HEK293 (cell line): ENCODE measurements around the gene ZCCHC24.

Experiments used
- CTCF ChIA-PET: fragments of 350-600 bp; formaldehyde crosslinking; extraction: SDS; loops from one replicate; lab custom pipeline; 2021; ENCODE audit warnings: antibody characterized with exemption; lab: Yijun Ruan, JAX
- POLR2A ChIA-PET: fragments of 300-600 bp; formaldehyde crosslinking; extraction: SDS; loops from one replicate; lab custom pipeline; 2020; ENCODE audit warnings: antibody characterized with exemption, inconsistent platforms; lab: Yijun Ruan, JAX
- H3K27ac ChIP-seq: fragments of 200-500 bp; sonication (Bioruptor generic); 2 replicates; pipeline ENCODE4 v1.5.1; 2014; ENCODE audit warnings: low read depth, low read length, control low read depth, inconsistent platforms; ENCODE audit errors: extremely low read depth
- H3K36me3 ChIP-seq, 2 experiments: fragments of 200-500 bp in 1 of 2; sonication (Bioruptor generic) in 1 of 2; 1 replicate in 1 of 2; 2 replicates in 1 of 2; pipeline ENCODE4 v1.5.1; 2014 to 2017; ENCODE audit warnings: inconsistent platforms in 2 of 2, low read length in 2 of 2; ENCODE audit not compliant: control insufficient read depth in 2 of 2, insufficient read depth in 1 of 2
- H3K4me1 ChIP-seq: fragments of 200-500 bp; sonication (Bioruptor generic); 2 replicates; pipeline ENCODE4 v1.5.1; 2014; ENCODE audit warnings: mild to moderate bottlenecking, low read length, inconsistent platforms; ENCODE audit not compliant: control insufficient read depth, insufficient read depth
- H3K4me3 ChIP-seq: 2 replicates; pipeline ENCODE4 v1.5.1; 2011; ENCODE audit warnings: low read depth, mild to moderate bottlenecking, control low read depth, low read length, moderate library complexity
- H3K9me3 ChIP-seq: fragments of 200-500 bp; sonication (Bioruptor generic); 2 replicates; pipeline ENCODE4 v1.5.1; 2014; ENCODE audit warnings: low read depth, low read length, inconsistent platforms; ENCODE audit not compliant: control insufficient read depth, insufficient read depth
- GLIS1 ChIP-seq: fragments of 450-650 bp; formaldehyde crosslinking; IDR thresholded peaks from 2 replicates; pipeline ENCODE4 v1.5.1; 2016; ENCODE audit warnings: missing biosample characterization, missing genetic modification characterization
- SP3 ChIP-seq: fragments of 450-650 bp; formaldehyde crosslinking; IDR thresholded peaks from 2 replicates; pipeline ENCODE4 v1.5.1; 2016; ENCODE audit warnings: missing biosample characterization, missing genetic modification characterization
- WT1 ChIP-seq: fragments of 450-650 bp; formaldehyde crosslinking; IDR thresholded peaks from 2 replicates; pipeline ENCODE4 v1.5.1; 2016; ENCODE audit warnings: missing biosample characterization, missing genetic modification characterization
- ZBTB1 ChIP-seq: fragments of 450-650 bp; formaldehyde crosslinking; IDR thresholded peaks from 2 replicates; pipeline ENCODE4 v1.5.1; 2016; ENCODE audit warnings: missing biosample characterization, missing genetic modification characterization
- ZBTB48 ChIP-seq: fragments of 450-650 bp; formaldehyde crosslinking; IDR thresholded peaks from 2 replicates; pipeline ENCODE4 v1.5.1; 2016; ENCODE audit warnings: missing biosample characterization, missing genetic modification characterization
- ZBTB6 ChIP-seq: fragments of 450-650 bp; formaldehyde crosslinking; IDR thresholded peaks from 2 replicates; pipeline ENCODE4 v1.5.1; 2017; ENCODE audit warnings: missing biosample characterization, missing genetic modification characterization
- ZNF10 ChIP-seq: fragments of 450-650 bp; formaldehyde crosslinking; IDR thresholded peaks from 2 replicates; pipeline ENCODE4 v1.5.1; 2017; ENCODE audit warnings: missing biosample characterization, missing genetic modification characterization
- ZNF138 ChIP-seq: fragments of 450-650 bp; formaldehyde crosslinking; IDR thresholded peaks from 2 replicates; pipeline ENCODE4 v1.5.1; 2016; ENCODE audit warnings: missing biosample characterization, missing genetic modification characterization, borderline replicate concordance
- ZNF146 ChIP-seq: fragments of 450-650 bp; formaldehyde crosslinking; IDR thresholded peaks from 2 replicates; pipeline ENCODE4 v1.5.1; 2016; ENCODE audit warnings: missing biosample characterization, missing genetic modification characterization
- ZNF169 ChIP-seq: fragments of 450-650 bp; formaldehyde crosslinking; IDR thresholded peaks from 2 replicates; pipeline ENCODE4 v1.5.1; 2016; ENCODE audit warnings: missing biosample characterization, missing genetic modification characterization
- ZNF18 ChIP-seq: fragments of 450-650 bp; formaldehyde crosslinking; IDR thresholded peaks from 2 replicates; pipeline ENCODE4 v1.5.1; 2016; ENCODE audit warnings: missing biosample characterization, missing genetic modification characterization
- ZNF223 ChIP-seq: fragments of 450-650 bp; formaldehyde crosslinking; IDR thresholded peaks from 2 replicates; pipeline ENCODE4 v1.5.1; 2016; ENCODE audit warnings: missing biosample characterization, missing genetic modification characterization
- ZNF350 ChIP-seq: fragments of 450-650 bp; formaldehyde crosslinking; IDR thresholded peaks from 2 replicates; pipeline ENCODE4 v1.5.0; 2017; ENCODE audit warnings: missing biosample characterization, mild to moderate bottlenecking, missing genetic modification characterization
- ZNF488 ChIP-seq: fragments of 450-650 bp; formaldehyde crosslinking; IDR thresholded peaks from 2 replicates; pipeline ENCODE4 v1.5.1; 2016; ENCODE audit warnings: missing biosample characterization, missing genetic modification characterization
- ZNF548 ChIP-seq: fragments of 450-650 bp; formaldehyde crosslinking; IDR thresholded peaks from 2 replicates; pipeline ENCODE4 v1.5.1; 2016; ENCODE audit warnings: missing biosample characterization, missing genetic modification characterization
- ZNF558 ChIP-seq: fragments of 450-650 bp; formaldehyde crosslinking; IDR thresholded peaks from 2 replicates; pipeline ENCODE4 v1.5.1; 2016; ENCODE audit warnings: missing biosample characterization, missing genetic modification characterization
- ZNF658 ChIP-seq: fragments of 450-650 bp; formaldehyde crosslinking; IDR thresholded peaks from 2 replicates; pipeline ENCODE4; 2016; ENCODE audit warnings: missing biosample characterization, missing genetic modification characterization
- ZNF692 ChIP-seq: fragments of 450-650 bp; formaldehyde crosslinking; IDR thresholded peaks from 2 replicates; pipeline ENCODE4 v1.5.1; 2016; ENCODE audit warnings: missing biosample characterization, missing genetic modification characterization
- ZNF76 ChIP-seq: fragments of 450-650 bp; formaldehyde crosslinking; IDR thresholded peaks from 2 replicates; pipeline ENCODE4; 2016; ENCODE audit warnings: low read depth, missing biosample characterization, missing genetic modification characterization, borderline replicate concordance
- ZSCAN5A ChIP-seq: fragments of 450-650 bp; formaldehyde crosslinking; IDR thresholded peaks from 2 replicates; pipeline ENCODE4 v1.5.1; 2016; ENCODE audit warnings: missing biosample characterization, missing genetic modification characterization

ZCCHC24 gene

GRCh38 chr10:79409038-79409725 lies 36.2 kb downstream of the ZCCHC24 start:
- ChIA-PET CTCF (interaction anchor here (0.9 to 1.4 kb wide), 2 partner anchors 9 to 81 kb away, joined by 3 to 7 read pairs; no protein-coding TSS in a partner anchor), POLR2A (no interaction called here)
- H3K4me3 ChIP-seq: no peak overlapping the region
- TF ChIP-seq SP3 (tag by site-specific recombination) (no peak), ZBTB1 (tag by site-specific recombination) (no peak), ZNF558 (no peak), ZNF223 (tag by site-specific recombination) (no peak), ZNF138 (tag by site-specific recombination) (no peak), ZBTB6 (no peak), ZNF350 (tag by site-specific recombination) (no peak), ZNF146 (tag by site-specific recombination) (no peak), ZNF658 (tag by site-specific recombination) (no peak), ZNF10 (tag by site-specific recombination) (no peak), WT1 (tag by site-specific recombination) (no peak)
- H3K27ac ChIP-seq: no peak overlapping the region
- no peaks in the 10 kb centered on the region for H3K9me3 ChIP-seq
- no peaks in the 10 kb centered on the region for H3K36me3 ChIP-seq
- H3K4me1 ChIP-seq: peaks cover 20% of the 10 kb centered on the region

- Histone ChIP-seq H3K4me3 (no peak overlapping the region), H3K9me3 (no peaks in the 10 kb centered on the region), H3K36me3 (no peaks in the 10 kb centered on the region), H3K4me1 (peaks cover 20% of the 10 kb centered on the region), H3K27ac (no peak overlapping the region)
- ChIA-PET POLR2A (no interaction called here), CTCF (interaction anchor here (0.6 to 1.4 kb wide), 4 partner anchors 8 to 1148 kb away, joined by 3 to 7 read pairs (median 3); no protein-coding TSS in a partner anchor)
- TF ChIP-seq ZNF76 (tag by site-specific recombination) (no peak), ZNF169 (tag by site-specific recombination) (no peak), ZSCAN5A (tag by site-specific recombination) (no peak), ZNF692 (tag by site-specific recombination) (peak; percentile 90), GLIS1 (tag by site-specific recombination) (peak; percentile 32; the same call in 1 of the 2 replicates), ZBTB48 (tag by site-specific recombination) (no peak), ZNF548 (tag by site-specific recombination) (no peak), ZNF18 (tag by site-specific recombination) (no peak), ZNF488 (tag by site-specific recombination) (no peak)
Measured at GRCh38 chr10:79407811-79408795, 37.3 kb downstream of the ZCCHC24 start.
